ENCODE results near the gene EEF2KMT. TPM values are rescaled to one million over a fixed set of nuclear protein-coding genes. Genes with fewer than 3 reads are reported as not detected.
A peak's percentile ranks its signal among the peaks of the same experiment; 100 is the strongest.
"Not testable (repeated sequence)": the region's sequence is repeated elsewhere in the genome, so short reads cannot be mapped to it uniquely, and the experiment has no call there.

The EEF2KMT gene, protein sequence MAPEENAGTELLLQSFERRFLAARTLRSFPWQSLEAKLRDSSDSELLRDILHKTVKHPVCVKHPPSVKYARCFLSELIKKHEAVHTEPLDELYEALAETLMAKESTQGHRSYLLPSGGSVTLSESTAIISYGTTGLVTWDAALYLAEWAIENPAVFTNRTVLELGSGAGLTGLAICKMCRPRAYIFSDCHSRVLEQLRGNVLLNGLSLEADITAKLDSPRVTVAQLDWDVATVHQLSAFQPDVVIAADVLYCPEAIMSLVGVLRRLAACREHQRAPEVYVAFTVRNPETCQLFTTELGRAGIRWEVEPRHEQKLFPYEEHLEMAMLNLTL
- 24.4 TPM for total RNA-seq (2021; ENCODE audit: unreplicated experiment)
- polyA plus RNA-seq (2012; ENCODE audit: insufficient read length), result 21.7 TPM
- percentile 52 among the genes with signal in this experiment for Bru-seq, nascent RNA
- percentile 47 among the genes with signal in this experiment for BruChase-seq, experiment 1, labeled RNA remaining after a 2-hour chase
- percentile 55 among the genes with signal in this experiment for BruChase-seq, experiment 2, labeled RNA remaining after a 6-hour chase
- long read RNA-seq, transcript EEF2KMT-202 (7 exons, 2,268 nt), result minor isoform, 11 of 81 reads
- long read RNA-seq, transcript EEF2KMT-201 (8 exons, 2,390 nt), result major isoform, 20 of 81 reads
- long read RNA-seq, partial matches to known transcripts, result 3 of 81 reads
- long read RNA-seq, other reads (novel, unspliced or antisense), result 46 of 81 reads

DNA sequence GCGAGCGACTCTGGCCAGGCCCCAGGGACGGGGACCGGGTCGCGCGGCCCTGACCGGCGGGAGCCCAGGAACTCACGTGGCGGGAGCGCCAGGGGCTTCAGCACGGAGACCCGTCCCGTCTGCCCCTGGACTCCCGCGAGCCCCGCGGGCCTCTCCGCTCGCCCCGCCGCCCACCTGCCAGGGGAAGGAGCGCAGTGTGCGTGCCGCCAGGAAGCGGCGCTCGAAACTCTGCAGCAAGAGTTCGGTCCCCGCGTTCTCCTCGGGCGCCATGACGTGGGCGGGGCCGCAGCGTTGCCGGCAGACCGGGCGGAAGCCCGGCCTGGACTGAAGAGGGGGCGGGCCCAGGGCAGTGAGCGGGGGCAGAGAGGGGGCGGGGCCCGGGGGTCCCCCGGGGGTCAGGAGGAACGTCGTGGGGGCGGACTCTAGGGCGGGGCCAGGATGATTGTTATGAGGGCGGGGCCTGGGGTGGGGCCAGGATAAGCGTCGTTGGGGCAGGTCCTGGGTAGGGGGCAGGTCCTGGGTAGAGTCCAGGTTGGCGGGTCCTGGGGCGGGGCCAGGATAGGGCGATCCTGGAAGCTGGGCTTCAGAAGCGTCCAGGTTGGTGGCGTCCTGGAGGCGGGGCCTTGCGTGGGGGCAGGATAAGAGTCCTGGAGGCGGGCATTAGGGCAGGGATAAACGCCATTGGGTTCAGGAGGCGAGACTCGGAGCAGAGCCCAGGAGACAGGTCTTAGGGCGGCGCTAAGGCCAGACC lies at the start of gene EEF2KMT:
TSS of gene EEF2KMT (minus strand) at position 326 of the 751 bp plus-strand sequence. CDS start at position 270, 56 bp downstream.
- H3K36me3 ChIP-seq (ENCODE audit: control insufficient read depth, insufficient read depth, low read length); intact Hi-C loops (cut with micrococcal nuclease; ENCODE audit: unreplicated experiment); in situ Hi-C loops (cut with HindIII; ENCODE audit: low pct_unique_long_range_greater_than_20kb, low sequenced_read_pairs); H3K4me1 ChIP-seq (ENCODE audit: control insufficient read depth, insufficient read depth, low read length); H3K9me3 ChIP-seq (ENCODE audit: control insufficient read depth, insufficient read depth, low read depth, low read length); BruUV-seq (replicated peaks); H3K27me3 ChIP-seq (ENCODE audit: control insufficient read depth, insufficient read depth, low read length): not testable (repeated sequence)
- Histone ChIP-seq H3K4me3 (ENCODE audit: low read depth in 2 of 2, low read length in 2 of 2) (peak within 1 kb of the TSS; percentile 63 to 73), H3K27ac (ENCODE audit: low read length) (peak within 1 kb of the TSS; percentile 61)
- DNase-seq (ENCODE audit: low read depth, low spot score) (peak; percentile 97), ATAC-seq (peak; percentile 100)
- TF ChIP-seq POLR2AphosphoS5 (IDR thresholded peaks at IDR 0.05; ENCODE audit: low read depth, low read length), result peak; percentile 43; the same call in 1 of the 2 replicates
- POLR2A ChIA-PET, result interaction anchor here (0.6 kb wide), 1 partner anchor 46 kb away, joined by 3 read pairs; no protein-coding TSS in a partner anchor
- CTCF ChIA-PET, result interaction anchor here (0.6 kb wide), 2 partner anchors 140 to 380 kb away, joined by 3 read pairs; no protein-coding TSS in a partner anchor

DNA sequence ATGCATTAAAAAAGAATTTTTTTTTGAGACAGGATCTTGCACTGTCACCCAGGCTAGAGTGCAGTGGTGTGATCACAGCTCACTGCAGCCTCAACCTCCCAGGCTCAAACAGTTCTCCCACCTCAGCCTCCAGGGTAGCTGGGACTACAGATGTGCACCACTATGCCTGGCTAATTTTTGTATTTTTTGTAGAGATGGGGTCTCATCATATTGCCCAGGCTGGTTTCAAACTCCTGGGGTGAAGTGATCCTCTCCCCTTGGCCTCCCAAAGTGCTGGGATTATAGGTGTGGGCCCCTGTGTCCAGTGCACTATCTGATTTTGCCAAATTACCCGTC lies 47.0 kb upstream of the EEF2KMT start:
- CTCF ChIA-PET; H3K9me3 ChIP-seq (ENCODE audit: control insufficient read depth, insufficient read depth, low read depth, low read length); H3K27ac ChIP-seq (ENCODE audit: low read length); H3K4me1 ChIP-seq (ENCODE audit: control insufficient read depth, insufficient read depth, low read length); in situ Hi-C loops (cut with HindIII; ENCODE audit: low pct_unique_long_range_greater_than_20kb, low sequenced_read_pairs); POLR2A ChIA-PET; H3K36me3 ChIP-seq (ENCODE audit: control insufficient read depth, insufficient read depth, low read length); H3K4me3 ChIP-seq (ENCODE audit: low read depth in 2 of 2, low read length in 2 of 2); DNase-seq (ENCODE audit: low read depth, low spot score); intact Hi-C loops (cut with micrococcal nuclease; ENCODE audit: unreplicated experiment); BruUV-seq (replicated peaks); ATAC-seq; H3K27me3 ChIP-seq (ENCODE audit: control insufficient read depth, insufficient read depth, low read length): not testable (repeated sequence)

DNA sequence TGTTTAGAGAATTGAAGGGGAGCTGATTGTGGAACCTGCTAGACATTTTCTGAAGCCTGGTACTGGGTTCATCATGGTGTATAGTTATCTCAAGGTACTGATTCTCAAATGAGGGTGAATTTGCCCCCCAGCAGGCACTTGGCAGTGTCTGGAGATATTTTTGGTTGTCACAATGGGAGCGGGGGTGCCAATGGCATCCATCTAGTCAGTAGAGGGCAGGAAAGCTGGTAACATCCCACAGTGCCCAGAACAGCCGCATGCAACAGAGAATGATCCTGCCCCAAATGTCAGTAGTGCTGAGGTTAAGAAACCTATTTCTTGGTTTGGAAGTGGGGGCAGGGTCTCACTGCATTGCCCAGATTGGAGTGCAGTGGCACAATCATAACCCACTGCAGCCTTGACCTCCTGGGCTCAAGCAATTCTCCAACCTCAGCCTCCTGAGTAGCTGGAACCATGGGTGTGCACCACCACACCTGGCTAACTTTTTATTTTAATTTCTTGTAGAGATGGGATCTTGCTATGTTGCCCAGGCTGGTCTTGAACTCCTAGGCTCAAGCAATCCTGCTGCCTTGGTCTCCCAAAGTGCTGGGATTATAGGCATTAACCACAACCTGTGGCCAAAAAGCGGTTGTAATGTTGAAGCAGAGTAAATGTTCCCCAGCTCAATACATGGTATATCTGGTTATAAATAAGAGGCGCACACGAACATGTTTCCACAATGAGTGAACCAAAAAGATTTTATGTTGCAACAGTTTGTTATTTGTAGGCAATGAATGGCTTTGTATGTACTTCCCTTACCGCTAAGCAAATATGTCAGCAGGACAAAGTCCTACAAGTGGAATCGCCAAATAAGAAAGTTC lies 46.4 kb upstream of the EEF2KMT start:
- no peak for TF ChIP-seq POLR2AphosphoS5 (IDR thresholded peaks at IDR 0.05; ENCODE audit: low read depth, low read length)
- no peak for TF ChIP-seq SIN3A (IDR thresholded peaks at IDR 0.05; ENCODE audit: borderline replicate concordance, insufficient read depth, low read depth, low read length)
- TF ChIP-seq, protein P1, sequence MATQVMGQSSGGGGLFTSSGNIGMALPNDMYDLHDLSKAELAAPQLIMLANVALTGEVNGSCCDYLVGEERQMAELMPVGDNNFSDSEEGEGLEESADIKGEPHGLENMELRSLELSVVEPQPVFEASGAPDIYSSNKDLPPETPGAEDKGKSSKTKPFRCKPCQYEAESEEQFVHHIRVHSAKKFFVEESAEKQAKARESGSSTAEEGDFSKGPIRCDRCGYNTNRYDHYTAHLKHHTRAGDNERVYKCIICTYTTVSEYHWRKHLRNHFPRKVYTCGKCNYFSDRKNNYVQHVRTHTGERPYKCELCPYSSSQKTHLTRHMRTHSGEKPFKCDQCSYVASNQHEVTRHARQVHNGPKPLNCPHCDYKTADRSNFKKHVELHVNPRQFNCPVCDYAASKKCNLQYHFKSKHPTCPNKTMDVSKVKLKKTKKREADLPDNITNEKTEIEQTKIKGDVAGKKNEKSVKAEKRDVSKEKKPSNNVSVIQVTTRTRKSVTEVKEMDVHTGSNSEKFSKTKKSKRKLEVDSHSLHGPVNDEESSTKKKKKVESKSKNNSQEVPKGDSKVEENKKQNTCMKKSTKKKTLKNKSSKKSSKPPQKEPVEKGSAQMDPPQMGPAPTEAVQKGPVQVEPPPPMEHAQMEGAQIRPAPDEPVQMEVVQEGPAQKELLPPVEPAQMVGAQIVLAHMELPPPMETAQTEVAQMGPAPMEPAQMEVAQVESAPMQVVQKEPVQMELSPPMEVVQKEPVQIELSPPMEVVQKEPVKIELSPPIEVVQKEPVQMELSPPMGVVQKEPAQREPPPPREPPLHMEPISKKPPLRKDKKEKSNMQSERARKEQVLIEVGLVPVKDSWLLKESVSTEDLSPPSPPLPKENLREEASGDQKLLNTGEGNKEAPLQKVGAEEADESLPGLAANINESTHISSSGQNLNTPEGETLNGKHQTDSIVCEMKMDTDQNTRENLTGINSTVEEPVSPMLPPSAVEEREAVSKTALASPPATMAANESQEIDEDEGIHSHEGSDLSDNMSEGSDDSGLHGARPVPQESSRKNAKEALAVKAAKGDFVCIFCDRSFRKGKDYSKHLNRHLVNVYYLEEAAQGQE (IDR thresholded peaks at IDR 0.05; ENCODE audit: insufficient read depth in 1 of 2, low read depth in 2 of 2, low read length in 1 of 2), result no peak
- H3K27me3 ChIP-seq (ENCODE audit: control insufficient read depth, insufficient read depth, low read length), result no peaks in the 10 kb centered on the region; the same call in 1 of the 2 replicates
- intact Hi-C loops (cut with micrococcal nuclease; ENCODE audit: unreplicated experiment), result no loop called here
- POLR2A ChIA-PET, result no interaction called here
- H3K4me3 ChIP-seq (ENCODE audit: low read depth in 2 of 2, low read length in 2 of 2), result no peak overlapping the region
- in situ Hi-C loops (cut with HindIII; ENCODE audit: low pct_unique_long_range_greater_than_20kb, low sequenced_read_pairs), result no loop called here
- H3K9me3 ChIP-seq (ENCODE audit: control insufficient read depth, insufficient read depth, low read depth, low read length), result no peaks in the 10 kb centered on the region
- DNase-seq (ENCODE audit: low read depth, low spot score), result no peak
- ATAC-seq, result no peak
- no peaks in the 10 kb centered on the region for H3K4me1 ChIP-seq (ENCODE audit: control insufficient read depth, insufficient read depth, low read length)
- CTCF ChIA-PET, result no interaction called here
- H3K27ac ChIP-seq (ENCODE audit: low read length), result no peak overlapping the region
- no TSS peak for BruUV-seq (replicated peaks)
- no peaks in the 10 kb centered on the region for H3K36me3 ChIP-seq (ENCODE audit: control insufficient read depth, insufficient read depth, low read length)

DNA sequence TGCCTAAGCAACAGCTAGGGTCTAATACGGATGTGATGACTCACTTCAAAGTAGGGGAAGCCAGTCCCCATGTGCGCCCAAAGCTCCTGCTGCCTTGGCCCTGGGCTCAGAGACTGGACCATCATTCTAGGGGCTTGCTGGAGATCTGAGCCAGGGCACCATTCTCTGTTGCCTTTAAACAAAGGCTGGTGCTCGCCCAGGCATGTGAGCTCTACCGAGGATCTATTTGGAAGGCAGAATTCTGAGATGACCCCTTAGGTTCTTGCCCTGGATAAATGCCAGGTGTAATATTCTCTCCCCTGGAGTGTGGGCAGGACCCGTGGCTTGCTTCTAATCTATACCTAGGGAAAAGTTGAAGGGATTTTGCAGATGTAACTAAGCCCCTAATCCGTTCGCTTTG lies 42.6 kb upstream of the EEF2KMT start:
- H3K27ac ChIP-seq (ENCODE audit: low read length); ATAC-seq; in situ Hi-C loops (cut with HindIII; ENCODE audit: low pct_unique_long_range_greater_than_20kb, low sequenced_read_pairs); H3K4me1 ChIP-seq (ENCODE audit: control insufficient read depth, insufficient read depth, low read length); intact Hi-C loops (cut with micrococcal nuclease; ENCODE audit: unreplicated experiment); H3K4me3 ChIP-seq (ENCODE audit: low read depth in 2 of 2, low read length in 2 of 2); DNase-seq (ENCODE audit: low read depth, low spot score); H3K9me3 ChIP-seq (ENCODE audit: control insufficient read depth, insufficient read depth, low read depth, low read length); CTCF ChIA-PET; H3K36me3 ChIP-seq (ENCODE audit: control insufficient read depth, insufficient read depth, low read length); H3K27me3 ChIP-seq (ENCODE audit: control insufficient read depth, insufficient read depth, low read length); BruUV-seq (replicated peaks): not testable (repeated sequence)
- POLR2A ChIA-PET, result interaction anchor here (0.7 kb wide), 1 partner anchor 156 kb away, joined by 3 read pairs; no protein-coding TSS in a partner anchor

Data from Panc1 (cell line).